Choroid plexus epithelial cell (primary cell): ENCODE data around the gene HSD17B14.
A peak's percentile ranks its signal among the peaks of the same experiment; 100 is the strongest.

Source experiments
- DNase-seq: peaks from one replicate; pipeline ENCODE4 v3.0.0-alpha.2; 2010; ENCODE audit warnings: low read depth
- H3K4me3 ChIP-seq: 2 replicates; pipeline ENCODE4 v1.5.1; 2011; ENCODE audit warnings: low read depth, mild to moderate bottlenecking, control low read depth, low read length, moderate library complexity
- TF ChIP-seq, protein P1 (sequence below): conservative IDR thresholded peaks from 2 replicates; pipeline ENCODE4 v1.5.1; 2011; ENCODE audit warnings: low read depth, mild to moderate bottlenecking, control low read depth, inconsistent platforms, low read length, moderate library complexity

HSD17B14 gene

DNA sequence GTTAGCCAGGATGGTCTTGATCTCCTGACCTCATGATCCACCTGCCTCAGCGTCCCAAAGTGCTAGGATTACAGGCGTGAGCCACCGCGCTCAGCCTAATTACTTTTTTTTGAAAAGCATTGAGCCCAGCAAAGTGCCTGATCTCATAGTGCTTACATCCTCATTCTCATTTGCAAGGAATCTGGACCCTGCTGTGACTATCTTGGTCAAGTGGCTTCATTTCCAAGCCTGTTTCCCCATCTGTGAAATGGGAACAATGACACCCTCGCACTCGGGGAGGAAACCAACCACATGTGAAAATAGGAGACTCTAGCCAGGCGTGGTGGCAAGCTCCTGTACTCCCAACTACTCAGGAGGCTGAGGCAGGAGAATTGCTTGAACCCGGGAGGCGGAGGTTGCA lies 33.8 kb upstream of the HSD17B14 start:
- TF ChIP-seq, protein P1, sequence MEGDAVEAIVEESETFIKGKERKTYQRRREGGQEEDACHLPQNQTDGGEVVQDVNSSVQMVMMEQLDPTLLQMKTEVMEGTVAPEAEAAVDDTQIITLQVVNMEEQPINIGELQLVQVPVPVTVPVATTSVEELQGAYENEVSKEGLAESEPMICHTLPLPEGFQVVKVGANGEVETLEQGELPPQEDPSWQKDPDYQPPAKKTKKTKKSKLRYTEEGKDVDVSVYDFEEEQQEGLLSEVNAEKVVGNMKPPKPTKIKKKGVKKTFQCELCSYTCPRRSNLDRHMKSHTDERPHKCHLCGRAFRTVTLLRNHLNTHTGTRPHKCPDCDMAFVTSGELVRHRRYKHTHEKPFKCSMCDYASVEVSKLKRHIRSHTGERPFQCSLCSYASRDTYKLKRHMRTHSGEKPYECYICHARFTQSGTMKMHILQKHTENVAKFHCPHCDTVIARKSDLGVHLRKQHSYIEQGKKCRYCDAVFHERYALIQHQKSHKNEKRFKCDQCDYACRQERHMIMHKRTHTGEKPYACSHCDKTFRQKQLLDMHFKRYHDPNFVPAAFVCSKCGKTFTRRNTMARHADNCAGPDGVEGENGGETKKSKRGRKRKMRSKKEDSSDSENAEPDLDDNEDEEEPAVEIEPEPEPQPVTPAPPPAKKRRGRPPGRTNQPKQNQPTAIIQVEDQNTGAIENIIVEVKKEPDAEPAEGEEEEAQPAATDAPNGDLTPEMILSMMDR = no peak
- H3K4me3 ChIP-seq = no peak overlapping the region
- no peak for DNase-seq

DNA sequence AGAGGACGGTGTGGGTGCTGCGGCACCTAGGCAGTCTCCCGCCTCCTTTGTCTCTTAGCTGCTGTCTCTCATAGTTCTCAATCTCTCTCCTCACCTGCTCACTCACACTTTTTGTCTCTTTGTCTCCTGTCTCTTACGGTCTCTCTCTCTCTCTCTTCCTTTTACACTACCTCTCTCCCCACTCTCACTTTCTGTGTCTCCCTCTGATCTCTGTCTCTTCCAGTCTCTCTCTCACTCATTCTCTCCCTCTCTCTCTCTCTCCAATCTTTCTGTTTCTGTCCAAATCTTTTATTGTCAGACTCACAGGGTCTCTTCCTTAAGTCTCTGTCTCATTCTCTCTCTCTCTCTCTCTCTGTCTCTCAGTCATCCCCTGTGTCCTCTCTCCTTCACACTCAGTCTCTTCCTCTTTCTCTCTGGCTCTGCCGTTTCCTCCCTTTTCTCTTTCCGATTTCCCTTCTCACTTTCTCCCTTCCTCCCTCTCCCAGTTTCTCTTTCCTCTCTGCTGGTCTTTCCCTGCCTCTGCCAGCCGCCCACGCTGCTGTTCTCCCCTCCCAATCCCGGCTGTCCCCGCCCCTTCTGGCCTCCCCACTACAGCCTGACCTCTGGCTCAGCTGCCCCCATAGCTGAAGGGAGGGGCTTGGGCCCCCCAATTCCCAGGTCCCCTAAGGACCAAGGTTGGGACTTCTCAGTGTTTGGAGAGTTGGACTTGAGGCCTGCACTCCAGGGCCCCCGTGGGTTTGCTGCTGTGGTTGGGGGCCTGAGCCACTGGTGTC lies 32.0 kb upstream of the HSD17B14 start, which contains the start of gene PLEKHA4:
Gene PLEKHA4 (minus strand): TSS at position 504 of the 773 bp plus-strand sequence. CDS start 997 bp downstream, outside the sequence.
- TF ChIP-seq, protein P1 = no peak
- H3K4me3 ChIP-seq = peak within 1 kb of the TSS; percentile 60
- DNase-seq = peak; percentile 53

DNA sequence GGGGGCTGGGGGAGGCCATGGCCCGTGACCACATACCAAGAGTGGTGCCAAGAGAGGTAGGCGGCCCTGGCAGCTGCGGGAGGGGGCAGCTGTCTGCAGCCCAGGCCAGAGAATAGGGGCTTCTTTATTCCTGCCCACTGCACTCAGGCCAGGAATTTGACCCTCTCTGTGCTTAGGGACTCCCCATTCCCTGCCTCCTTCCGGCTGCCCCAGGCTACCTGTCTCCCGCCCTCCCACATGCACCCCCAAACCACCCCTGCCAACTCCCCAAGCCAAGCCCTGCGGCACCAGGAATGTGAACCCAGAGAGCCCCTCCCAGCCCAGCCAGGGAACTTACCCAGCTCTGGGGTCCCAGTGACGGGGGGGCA lies 31.4 kb upstream of the HSD17B14 start:
- DNase-seq = no peak
- TF ChIP-seq, protein P1 = no peak
- H3K4me3 ChIP-seq = peak overlapping the region; percentile 60

- no peak for DNase-seq
- TF ChIP-seq, protein P1 = no peak
- H3K4me3 ChIP-seq = peak overlapping the region; percentile 60
Observed at GRCh38 chr19:48867123-48867745, 30.9 kb upstream of the HSD17B14 start.

DNA sequence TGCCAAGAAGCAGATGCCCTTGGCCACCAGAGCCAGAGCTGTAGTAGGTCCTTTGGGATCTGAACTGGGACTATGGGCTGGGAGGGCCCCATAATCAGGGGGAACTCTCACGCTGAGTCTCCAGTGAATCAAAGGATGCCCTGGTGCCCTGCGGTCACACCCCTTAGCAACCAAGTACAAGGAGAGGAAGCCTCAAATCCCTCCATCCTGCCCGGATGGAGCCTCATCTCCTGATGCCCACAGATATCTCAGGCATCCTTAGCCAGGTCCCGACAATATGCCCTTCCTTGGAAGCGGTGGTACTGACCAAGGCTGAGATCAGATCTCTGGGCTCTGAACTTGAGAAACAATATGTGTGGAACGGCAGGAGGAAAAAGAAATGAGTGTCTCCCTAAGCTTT lies 30.4 kb upstream of the HSD17B14 start:
- no peak for DNase-seq
- peak overlapping the region; percentile 60 for H3K4me3 ChIP-seq
- TF ChIP-seq, protein P1 = no peak

GRCh38 chr19:48862827-48863226 lies 26.5 kb upstream of the HSD17B14 start:
- TF ChIP-seq, protein P1 = no peak
- H3K4me3 ChIP-seq = no peak overlapping the region
- DNase-seq = no peak
